GM12892 (cell line): Measurements from ENCODE around the gene EIF4A3.

Source experiments
- POLR2A ChIP-seq: IDR thresholded peaks from 2 replicates; pipeline ENCODE4 v1.6.1; 2011; ENCODE audit warnings: low read depth, low read length, control low read depth
- TAF1 ChIP-seq: IDR thresholded peaks from 2 replicates; pipeline ENCODE4 v1.6.1; 2011; ENCODE audit warnings: low read depth, mild to moderate bottlenecking, control low read depth, low read length, borderline replicate concordance

DNA sequence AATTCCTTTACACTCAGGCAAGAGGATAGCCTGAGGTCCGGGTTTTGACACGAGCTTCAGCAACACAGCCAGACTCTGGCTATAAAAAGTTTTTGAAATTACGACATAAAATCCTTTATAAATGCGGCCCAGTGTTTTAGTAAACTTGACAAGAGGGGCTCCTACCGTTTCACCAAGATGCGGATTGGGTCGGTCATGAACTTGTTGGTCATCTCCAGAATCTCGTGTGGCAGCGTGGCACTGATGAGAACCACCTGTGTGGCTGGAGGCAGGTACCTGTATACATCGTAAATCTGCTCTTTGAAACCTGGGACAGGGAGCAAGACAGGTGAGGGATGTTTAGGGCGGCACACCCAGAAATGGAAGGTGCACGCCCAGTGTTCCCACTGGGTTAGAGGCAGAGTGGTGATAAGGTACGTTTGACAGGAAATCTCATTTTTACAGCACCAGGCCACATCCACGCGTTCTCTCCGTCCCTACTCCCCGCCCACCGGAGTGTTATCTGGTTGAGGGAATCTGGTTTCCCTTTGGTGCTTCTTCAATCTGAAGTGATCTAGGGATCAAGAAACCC, 8.0 kb downstream of the EIF4A3 start:
- TF ChIP-seq POLR2A (no peak), TAF1 (no peak)
